Testis (tissue), 3 donors: ENCODE results near the gene DAB2IP. TPM values are rescaled to one million over a fixed set of nuclear protein-coding genes. Genes with fewer than 3 reads are reported as not detected.

Experiments used
- DNase-seq: peaks from one replicate; pipeline ENCODE4 v3.0.0-alpha.2; 2019
- H3K27ac ChIP-seq, 2 donors: fragments of 200-600 bp; sonication (generic); one replicate each; pipeline ENCODE4 v1.5.1; 2019
- H3K27me3 ChIP-seq: fragments of 200-600 bp; sonication (generic); one replicate; pipeline ENCODE4 v1.5.1; 2019
- H3K36me3 ChIP-seq: fragments of 200-600 bp; sonication (generic); one replicate; pipeline ENCODE4 v1.5.1; 2017; ENCODE audit warnings: low read depth; ENCODE audit errors: missing control alignments
- H3K4me1 ChIP-seq: fragments of 200-600 bp; sonication (generic); one replicate; pipeline ENCODE4 v1.5.1; 2019
- H3K4me3 ChIP-seq, 2 donors: fragments of 200-600 bp; sonication (generic); one replicate each; pipeline ENCODE4 v1.5.1; 2017 to 2019
- H3K9me3 ChIP-seq: fragments of 200-600 bp; sonication (generic); one replicate; pipeline ENCODE4 v1.5.1; 2017
- CTCF ChIP-seq, 3 experiments: fragments of 450-650 bp in 2 of 3; fragments of 200-600 bp in 1 of 3; sonication (generic) in 1 of 3; IDR thresholded peaks; one replicate each; pipeline ENCODE4 v1.5.1; 2016 to 2019; ENCODE audit warnings: antibody characterized with exemption in 3 of 3, mild to moderate bottlenecking in 2 of 3, moderate library complexity in 1 of 3
- POLR2A ChIP-seq: fragments of 450-650 bp; IDR thresholded peaks from one replicate; pipeline ENCODE4 v1.6.1; 2017; ENCODE audit warnings: antibody characterized with exemption, mild to moderate bottlenecking, moderate library complexity
- WGBS, 2 donors: methylation state at CpG; one replicate each; pipeline ENCODE4 v1.1.5; 2018; 5-methylcytosine and 5-hydroxymethylcytosine counted together
- intact Hi-C: fragments of 100-400 bp; cut with DNase I; formaldehyde crosslinking; loops from one replicate; pipeline ENCODE4 v1.15.1; 2023; ENCODE audit warnings: low total_unique reads
- polyA plus RNA-seq: library from polyadenylated mRNA; stranded (reverse); fragments of 350-450 nt; fragmentation: Illumina TruSeq; extraction: RNeasy Lipid Tissue Mini Kit (QIAGEN cat#74804); gene quantifications from one replicate; pipeline ENCODE4 v1.2.3, GENCODE V29; 2014; ENCODE audit warnings: low read depth, low replicate concordance; ENCODE audit not compliant: insufficient read depth
- total RNA-seq, 2 donors: library from RNA; depleted of rRNA; stranded (reverse); fragments of >200 nt; gene quantifications; one replicate each; pipeline ENCODE4 v1.2.3, GENCODE V29; 2016

The DAB2IP gene
- total and polyA plus RNA-seq, 3 donors from 2014 or later = 57.7 to 136 (median 102) TPM

GRCh38 chr9:121807069-121807822 is 155.8 kb downstream of the DAB2IP start:
- no peak for DNase-seq
- no peaks in the 10 kb centered on the region for H3K27me3 ChIP-seq
- no peaks in the 10 kb centered on the region for H3K4me1 ChIP-seq
- no peaks in the 10 kb centered on the region for H3K9me3 ChIP-seq
- intact Hi-C loops = no loop called here
- no peak overlapping the region for H3K27ac ChIP-seq
- TF ChIP-seq CTCF (IDR thresholded peaks at IDR 0.05) (no peak), POLR2A (no peak)
- WGBS, 2 donors = 61 to 91% methylated on average over 12 of the region's 12 CpGs
- H3K36me3 ChIP-seq = no peaks in the 10 kb centered on the region
- no peak overlapping the region for H3K4me3 ChIP-seq

- Histone ChIP-seq H3K27me3 (no peaks in the 10 kb centered on the region), H3K4me3 (no peak overlapping the region), H3K9me3 (no peaks in the 10 kb centered on the region), H3K4me1 (no peaks in the 10 kb centered on the region), H3K36me3 (no peaks in the 10 kb centered on the region), H3K27ac (no peak overlapping the region)
- 55 to 73% methylated on average over 16 of the region's 16 CpGs for WGBS, 2 donors
- intact Hi-C loops = no loop called here
- no peak for DNase-seq
- TF ChIP-seq POLR2A (no peak), CTCF (IDR thresholded peaks at IDR 0.05) (no peak)
Measured at GRCh38 chr9:121807823-121808278, 156.4 kb downstream of the DAB2IP start.

- Histone ChIP-seq H3K27ac (no peak overlapping the region), H3K36me3 (no peaks in the 10 kb centered on the region), H3K4me3 (no peak overlapping the region), H3K9me3 (no peaks in the 10 kb centered on the region), H3K4me1 (no peaks in the 10 kb centered on the region), H3K27me3 (no peaks in the 10 kb centered on the region)
- DNase-seq = no peak
- intact Hi-C loops = no loop called here
- 71 to 88% methylated on average over 3 to 4 of the region's 4 CpGs for WGBS, 2 donors
- no peak for TF ChIP-seq CTCF (IDR thresholded peaks at IDR 0.05)
- TF ChIP-seq POLR2A = no peak
Measured at GRCh38 chr9:121808781-121809180, 157.3 kb downstream of the DAB2IP start.

- Histone ChIP-seq H3K27me3 (no peaks in the 10 kb centered on the region), H3K36me3 (no peaks in the 10 kb centered on the region), H3K4me3 (no peak overlapping the region), H3K4me1 (no peaks in the 10 kb centered on the region), H3K27ac (no peak overlapping the region), H3K9me3 (no peaks in the 10 kb centered on the region)
- DNase-seq = no peak
- 89 to 96% methylated on average over 15 of the region's 15 CpGs for WGBS, 2 donors
- intact Hi-C loops = no loop called here
- no peak for TF ChIP-seq CTCF (IDR thresholded peaks at IDR 0.05)
- TF ChIP-seq POLR2A = no peak
Measured at GRCh38 chr9:121809356-121810050, 158.1 kb downstream of the DAB2IP start.
